ENCODE results near the gene ENTREP3. TPM values are rescaled to one million over a fixed set of nuclear protein-coding genes. Genes with fewer than 3 reads are reported as not detected.

The ENTREP3 gene
- total RNA-seq, 1 donor: 7.8 TPM

- peak; percentile 85 for DNase-seq (ENCODE audit: low read depth)
- no peak for TF ChIP-seq CTCF (IDR thresholded peaks at IDR 0.05; ENCODE audit: insufficient read depth, low read depth, low read length)
- H3K4me3 ChIP-seq (ENCODE audit: low read depth, low read length): peak within 1 kb of the TSS; percentile 93
Observed at GRCh38 chr1:155208541-155209311, 46.6 kb downstream of the ENTREP3 start, which contains the start of gene MTX1. Gene MTX1 (plus strand): TSS chr1:155208695. CDS start chr1:155208805, 110 bp downstream.

GRCh38 chr1:155207806-155208540, 47.3 kb downstream of the ENTREP3 start, which contains the start of gene THBS3:
Gene THBS3 (minus strand): TSS chr1:155207897. CDS start chr1:155207876, 21 bp downstream.
- no peak for TF ChIP-seq CTCF (IDR thresholded peaks at IDR 0.05; ENCODE audit: insufficient read depth, low read depth, low read length)
- DNase-seq (ENCODE audit: low read depth): no peak

GRCh38 chr1:155206891-155207805, 48.1 kb downstream of the ENTREP3 start:
- peak; percentile 82 for DNase-seq (ENCODE audit: low read depth)
- H3K4me3 ChIP-seq (ENCODE audit: low read depth, low read length): peak overlapping the region; percentile 93
- TF ChIP-seq CTCF (IDR thresholded peaks at IDR 0.05; ENCODE audit: insufficient read depth, low read depth, low read length): peak; percentile 91

More at GRCh38 chr1:155207806-155208540, 47.3 kb downstream of the ENTREP3 start, which contains the start of gene THBS3:
- peak within 1 kb of the TSS; percentile 93 for H3K4me3 ChIP-seq (ENCODE audit: low read depth, low read length)

GRCh38 chr1:155205969-155206593, 49.2 kb downstream of the ENTREP3 start:
- H3K4me3 ChIP-seq (ENCODE audit: low read depth, low read length): no peak overlapping the region
- no peak for TF ChIP-seq CTCF (IDR thresholded peaks at IDR 0.05; ENCODE audit: insufficient read depth, low read depth, low read length)
- DNase-seq (ENCODE audit: low read depth): no peak

GRCh38 chr1:155205035-155205434, 50.2 kb downstream of the ENTREP3 start:
- H3K4me3 ChIP-seq (ENCODE audit: low read depth, low read length): no peak overlapping the region
- DNase-seq (ENCODE audit: low read depth): no peak
- TF ChIP-seq CTCF (IDR thresholded peaks at IDR 0.05; ENCODE audit: insufficient read depth, low read depth, low read length): no peak
